Globus pallidus (tissue), 1 donor: ENCODE data around the gene NACA2.
"Not testable (repeated sequence)": the region's sequence is repeated elsewhere in the genome, so short reads cannot be mapped to it uniquely, and the experiment has no call there.

Source experiments
- DNase-seq: peaks from one replicate; pipeline ENCODE4 v3.0.0-alpha.2; 2015; ENCODE audit warnings: low spot score

The NACA2 gene

GRCh38 chr17:61591018-61591417 lies at the start of gene NACA2:
Gene NACA2 (minus strand): TSS chr17:61591219. CDS start chr17:61591180, 39 bp downstream.
- no peak for DNase-seq

GRCh38 chr17:61639818-61640217 lies 48.8 kb upstream of the NACA2 start:
- DNase-seq: no peak

DNA sequence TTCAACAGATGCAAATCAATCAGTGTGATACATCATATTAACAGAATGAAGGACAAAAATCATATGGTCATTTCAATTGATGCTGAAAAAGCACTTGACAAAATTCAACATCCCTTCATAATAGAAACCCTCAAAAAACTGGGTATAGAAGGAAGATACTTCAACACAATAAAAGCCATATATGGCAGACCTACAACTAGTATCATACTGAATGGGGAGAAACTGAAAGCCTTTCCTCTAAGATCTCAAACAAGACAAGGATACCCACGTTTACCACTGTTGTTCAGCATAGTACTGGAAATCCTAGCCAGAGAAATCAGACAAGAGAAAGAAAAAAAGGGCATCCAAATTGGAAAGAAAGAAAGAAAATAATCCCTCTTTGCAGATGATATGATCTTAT lies 47.1 kb upstream of the NACA2 start:
- no peak for DNase-seq

GRCh38 chr17:61635913-61636432 lies 45.0 kb upstream of the NACA2 start:
- peak; percentile 7 for DNase-seq

- no peak for DNase-seq
Measured at GRCh38 chr17:61634942-61635538, 44.0 kb upstream of the NACA2 start.

- DNase-seq: no peak
Measured at GRCh38 chr17:61634011-61634539, 43.1 kb upstream of the NACA2 start.

GRCh38 chr17:61632826-61633225 lies 41.8 kb upstream of the NACA2 start:
- DNase-seq: no peak

- DNase-seq: no peak
Measured at GRCh38 chr17:61631800-61632199, 40.8 kb upstream of the NACA2 start.

- DNase-seq: not testable (repeated sequence)
Measured at GRCh38 chr17:61628158-61628557, 37.1 kb upstream of the NACA2 start.

GRCh38 chr17:61627658-61628057 lies 36.6 kb upstream of the NACA2 start:
- DNase-seq: no peak

GRCh38 chr17:61627125-61627524 lies 36.1 kb upstream of the NACA2 start:
- no peak for DNase-seq

GRCh38 chr17:61625564-61625963 lies 34.5 kb upstream of the NACA2 start:
- no peak for DNase-seq

- no peak for DNase-seq
Measured at GRCh38 chr17:61624951-61625350, 33.9 kb upstream of the NACA2 start.

GRCh38 chr17:61621317-61621716 lies 30.3 kb upstream of the NACA2 start:
- DNase-seq: no peak

DNA sequence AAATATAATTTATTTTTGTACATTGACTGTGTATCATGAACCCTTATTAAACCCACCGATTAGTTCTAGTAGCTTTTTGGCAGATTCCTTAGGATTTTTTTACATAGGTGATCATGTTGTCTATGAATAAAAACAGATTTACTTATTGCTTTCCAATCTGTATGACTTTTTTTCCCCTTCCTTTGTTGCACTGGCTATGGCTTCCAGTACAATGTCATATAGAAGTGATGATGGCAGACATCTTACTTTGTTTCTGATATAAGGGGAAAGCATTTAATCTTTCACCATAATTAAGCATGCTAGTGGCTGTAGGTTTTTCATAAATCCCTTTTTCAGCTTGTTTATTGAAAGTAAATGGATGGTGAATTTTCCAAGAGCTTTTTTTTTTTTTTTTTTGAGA lies 28.9 kb upstream of the NACA2 start:
- DNase-seq: no peak

DNA sequence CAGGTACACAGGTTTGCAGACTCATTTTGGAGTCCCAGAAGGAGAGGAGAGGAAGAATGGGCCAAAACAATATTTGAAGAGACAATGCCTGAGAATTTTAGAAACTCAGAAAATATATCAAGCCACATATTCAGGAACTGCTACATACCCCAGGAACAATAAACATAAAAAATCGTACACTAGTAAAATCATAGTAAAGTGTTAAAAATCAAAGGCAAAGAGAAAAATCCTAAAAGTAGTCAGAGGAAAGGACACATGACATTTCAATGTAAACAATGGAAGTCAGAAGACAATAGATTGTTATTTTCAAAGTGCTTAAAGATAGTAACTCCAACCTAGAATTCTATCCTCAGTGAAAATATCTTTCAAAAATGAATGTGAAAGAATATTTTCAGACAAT lies 28.5 kb upstream of the NACA2 start:
- DNase-seq: no peak

DNA sequence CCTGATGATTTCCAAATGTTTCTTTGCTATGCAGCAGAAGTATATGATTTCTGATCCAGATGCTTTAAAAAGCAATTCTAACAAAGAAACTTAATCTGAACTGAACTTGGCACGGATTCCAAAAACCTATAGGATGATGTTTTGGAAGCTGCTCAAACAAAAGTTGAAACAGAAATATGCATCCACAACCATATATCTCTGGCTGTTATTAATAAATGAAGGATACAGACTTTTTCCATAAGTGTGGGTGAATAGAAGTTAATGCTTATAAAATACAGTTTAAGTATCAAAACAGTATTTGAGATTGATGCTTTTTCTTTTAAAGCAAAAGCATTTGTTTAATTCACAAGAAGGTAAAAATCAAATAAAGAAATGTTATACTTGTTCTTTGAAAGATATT lies 27.9 kb upstream of the NACA2 start:
- no peak for DNase-seq

DNA sequence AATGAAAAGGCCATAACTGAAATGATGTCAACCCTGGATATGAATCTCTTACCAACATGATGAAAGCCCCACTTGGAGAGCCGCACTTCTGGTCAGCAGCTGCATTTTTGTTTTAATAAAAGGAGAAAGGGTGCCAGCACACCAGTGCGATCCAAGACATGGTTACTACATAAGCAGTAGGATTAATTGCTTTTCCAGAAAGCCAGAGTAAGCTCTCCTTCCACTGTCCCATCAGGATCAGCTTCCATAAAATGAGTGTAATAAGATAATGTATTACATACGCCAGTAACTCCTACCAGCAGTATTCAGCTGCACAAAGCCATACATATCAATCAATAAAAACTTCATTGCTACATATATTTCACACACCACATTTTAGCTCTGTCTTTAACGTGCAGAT lies 26.3 kb upstream of the NACA2 start:
- no peak for DNase-seq

- DNase-seq: no peak
Measured at GRCh38 chr17:61616783-61617182, 25.8 kb upstream of the NACA2 start.

- DNase-seq: no peak
Measured at GRCh38 chr17:61614219-61614618, 23.2 kb upstream of the NACA2 start.

DNA sequence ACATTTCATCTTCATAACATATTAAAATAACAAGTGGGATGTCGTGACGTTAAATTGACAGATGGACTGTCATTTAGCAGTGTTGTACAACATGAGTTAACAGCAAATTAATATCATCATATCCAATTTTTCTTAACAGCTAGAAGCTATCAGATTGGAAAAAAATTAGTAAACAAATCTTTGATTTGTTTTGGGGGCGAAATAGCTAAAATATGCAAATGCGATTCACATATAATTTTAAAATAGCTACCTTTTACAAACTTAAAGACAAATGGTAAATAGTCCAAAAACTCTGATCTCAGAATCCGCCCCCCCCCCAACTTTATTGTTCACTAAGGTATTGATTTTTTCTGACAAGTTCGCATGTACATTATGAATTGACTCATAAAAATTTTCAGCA lies 20.3 kb upstream of the NACA2 start:
- no peak for DNase-seq

GRCh38 chr17:61605692-61606091 lies 14.7 kb upstream of the NACA2 start:
- no peak for DNase-seq

GRCh38 chr17:61601297-61601696 lies 10.3 kb upstream of the NACA2 start:
- DNase-seq: no peak

DNA sequence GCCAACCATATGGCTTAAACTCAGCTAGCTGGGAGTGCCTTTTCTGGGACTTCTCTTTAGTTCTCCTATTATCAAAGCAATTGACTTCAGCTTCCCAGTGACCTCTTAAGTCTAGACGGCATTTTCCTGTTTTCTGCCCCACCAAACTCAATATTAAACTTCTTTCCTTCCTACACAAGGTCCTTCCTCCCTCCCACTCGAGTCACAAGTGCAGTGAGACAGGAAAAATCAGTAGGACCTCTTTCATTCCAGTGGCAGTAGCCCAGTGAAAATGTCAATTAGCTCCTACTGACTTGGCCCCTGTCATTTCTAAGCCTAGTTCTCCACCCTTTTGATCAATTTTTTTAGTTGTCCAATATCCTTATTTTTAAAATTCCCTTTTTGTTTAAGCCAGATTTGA lies 9.6 kb upstream of the NACA2 start:
- DNase-seq: no peak
